Stimulated activated CD8-positive, alpha-beta memory T cell treated with anti-CD3 and anti-CD28 coated beads, Interleukin-4, amount 100 ng/mL, for 4 hours (primary cell): ENCODE measurements around the gene SENP5.
A peak's percentile ranks its signal among the peaks of the same experiment; 100 is the strongest.
"Not testable (repeated sequence)": the region's sequence is repeated elsewhere in the genome, so short reads cannot be mapped to it uniquely, and the experiment has no call there.

Experiments
- DNase-seq, 2 donors: peaks; one replicate each; pipeline ENCODE4 v3.0.0-alpha.2; 2020; ENCODE audit warnings: low read depth in 2 of 2, low spot score in 1 of 2

SENP5 gene, protein sequence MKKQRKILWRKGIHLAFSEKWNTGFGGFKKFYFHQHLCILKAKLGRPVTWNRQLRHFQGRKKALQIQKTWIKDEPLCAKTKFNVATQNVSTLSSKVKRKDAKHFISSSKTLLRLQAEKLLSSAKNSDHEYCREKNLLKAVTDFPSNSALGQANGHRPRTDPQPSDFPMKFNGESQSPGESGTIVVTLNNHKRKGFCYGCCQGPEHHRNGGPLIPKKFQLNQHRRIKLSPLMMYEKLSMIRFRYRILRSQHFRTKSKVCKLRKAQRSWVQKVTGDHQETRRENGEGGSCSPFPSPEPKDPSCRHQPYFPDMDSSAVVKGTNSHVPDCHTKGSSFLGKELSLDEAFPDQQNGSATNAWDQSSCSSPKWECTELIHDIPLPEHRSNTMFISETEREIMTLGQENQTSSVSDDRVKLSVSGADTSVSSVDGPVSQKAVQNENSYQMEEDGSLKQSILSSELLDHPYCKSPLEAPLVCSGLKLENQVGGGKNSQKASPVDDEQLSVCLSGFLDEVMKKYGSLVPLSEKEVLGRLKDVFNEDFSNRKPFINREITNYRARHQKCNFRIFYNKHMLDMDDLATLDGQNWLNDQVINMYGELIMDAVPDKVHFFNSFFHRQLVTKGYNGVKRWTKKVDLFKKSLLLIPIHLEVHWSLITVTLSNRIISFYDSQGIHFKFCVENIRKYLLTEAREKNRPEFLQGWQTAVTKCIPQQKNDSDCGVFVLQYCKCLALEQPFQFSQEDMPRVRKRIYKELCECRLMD

DNA sequence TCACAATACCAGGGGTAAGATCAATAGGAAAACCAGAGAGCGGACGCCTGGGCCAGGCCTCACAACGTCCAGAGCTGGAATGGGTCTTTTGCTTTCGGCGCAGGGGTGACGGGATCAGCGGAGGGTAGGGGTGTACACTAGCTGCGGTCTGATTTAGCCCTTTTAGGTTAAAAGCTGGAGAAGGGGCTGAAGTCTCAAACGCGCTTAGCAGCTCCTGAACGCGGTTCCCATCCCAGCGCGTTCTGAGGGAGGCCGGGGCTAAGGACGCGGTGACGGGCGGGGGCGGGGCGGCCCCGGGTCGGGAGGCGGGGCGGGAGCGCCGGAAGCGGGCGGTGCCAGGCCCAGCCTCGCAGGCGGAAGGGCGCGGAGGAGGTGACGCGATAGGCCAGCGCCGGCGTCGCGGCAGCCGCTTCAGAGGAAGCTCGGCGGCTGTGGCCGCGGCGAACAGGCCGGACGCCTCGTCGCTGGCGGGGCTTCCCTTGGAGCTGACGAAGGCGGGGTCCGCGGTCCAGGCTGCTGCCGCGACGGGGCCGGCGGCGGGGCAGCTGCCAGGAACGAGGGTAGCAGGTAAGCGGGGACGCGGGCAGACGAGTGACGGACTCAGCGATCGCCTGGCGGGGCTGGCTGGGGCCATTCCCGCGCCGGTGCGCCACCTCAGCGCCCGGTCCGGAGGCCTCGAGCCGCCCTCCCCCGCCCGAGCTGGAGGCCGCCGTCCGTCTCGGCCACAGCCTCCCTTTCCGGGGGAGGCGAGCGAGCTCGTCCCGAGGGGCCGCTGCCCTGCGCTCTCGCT, at the start of gene SENP5:
Gene SENP5, plus strand, starts transcription at position 414 of the 790 bp plus-strand sequence. CDS start 17,262 bp downstream, outside the sequence.
- DNase-seq = peak; percentile 67 to 77

DNA sequence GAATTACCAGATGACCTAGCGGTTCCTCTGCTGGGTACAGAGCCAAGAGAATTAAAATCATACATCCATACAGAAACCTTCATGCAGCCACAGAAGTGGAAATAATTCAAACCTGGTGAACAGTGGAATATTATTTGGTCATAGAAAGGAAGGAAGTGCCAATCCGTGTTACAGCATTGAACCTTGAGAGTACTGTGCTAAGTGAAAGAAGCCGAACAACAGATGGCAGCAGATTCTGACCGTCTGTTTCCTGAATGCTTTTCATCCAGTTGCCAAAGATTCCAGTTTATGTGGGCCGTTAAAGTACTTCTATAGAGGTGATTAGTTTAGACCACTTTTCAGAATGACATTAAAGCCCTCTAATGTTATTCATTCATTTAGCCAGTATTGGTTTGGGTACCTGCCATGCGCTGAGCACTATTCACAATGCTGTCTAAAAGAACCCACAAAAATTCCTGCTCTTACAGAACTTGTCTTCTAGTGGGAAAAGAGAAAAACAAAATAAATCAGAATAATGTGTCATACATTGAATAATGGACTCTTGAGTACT, 45.8 kb upstream of the SENP5 start:
- no peak for DNase-seq

DNA sequence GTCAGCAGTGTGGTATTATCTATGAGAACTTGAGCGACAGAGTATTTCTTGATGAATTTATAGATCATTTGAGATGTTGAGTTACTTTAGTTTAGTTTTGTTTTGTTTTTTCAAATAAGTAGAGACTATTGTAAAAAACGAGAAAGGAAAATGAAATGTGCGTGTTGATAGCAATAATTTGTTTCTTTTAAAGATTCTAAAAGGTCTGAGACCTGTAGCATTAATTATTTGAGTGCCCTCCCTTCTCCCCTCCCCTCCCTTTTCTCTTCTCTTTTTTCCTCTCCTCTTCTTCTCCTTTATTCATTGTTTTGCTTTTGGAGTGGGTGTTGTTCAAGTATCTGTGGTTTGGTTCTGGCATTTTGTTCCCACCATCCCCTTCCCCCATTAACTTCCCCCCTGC, 38.1 kb upstream of the SENP5 start:
- not testable (repeated sequence) for DNase-seq

DNA sequence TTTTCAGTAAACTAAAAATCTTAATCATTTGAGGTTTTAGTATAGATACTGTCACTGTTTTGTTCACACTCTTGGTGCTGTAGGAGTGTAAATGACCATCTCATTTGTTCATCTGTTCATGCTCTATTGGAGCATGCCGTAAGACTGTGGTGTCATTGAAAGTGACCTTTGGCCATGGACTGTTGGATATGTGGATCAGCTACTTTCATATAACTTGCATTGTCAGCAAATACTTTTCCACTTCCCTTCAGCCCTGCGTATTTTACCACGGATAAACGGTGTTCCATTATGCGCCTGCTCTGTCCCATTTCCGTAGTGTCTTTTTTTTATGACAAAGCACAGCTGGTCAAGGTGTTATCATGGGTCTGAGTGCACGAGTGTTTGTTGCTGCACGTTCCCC, 32.6 kb upstream of the SENP5 start:
- DNase-seq = no peak

DNA sequence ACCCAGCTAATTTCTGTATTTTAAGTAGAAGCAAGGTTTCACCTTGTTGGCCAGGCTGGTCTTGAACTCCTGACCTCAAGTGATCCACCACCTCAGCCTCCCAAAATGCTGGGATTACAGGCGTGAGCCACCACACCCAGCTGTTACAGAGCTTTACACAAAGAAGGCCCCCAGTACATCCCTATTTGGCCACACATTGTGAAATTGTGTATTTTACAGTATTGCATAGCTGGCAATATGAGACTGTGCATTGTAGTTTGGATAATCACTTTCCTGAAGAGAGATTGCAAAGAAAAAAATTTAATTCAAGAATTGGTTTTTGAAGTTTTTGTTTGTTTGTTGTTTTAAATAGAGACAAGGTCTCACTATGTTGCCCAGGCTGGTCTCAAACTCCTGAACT, 31.1 kb upstream of the SENP5 start:
- DNase-seq = not testable (repeated sequence)

DNA sequence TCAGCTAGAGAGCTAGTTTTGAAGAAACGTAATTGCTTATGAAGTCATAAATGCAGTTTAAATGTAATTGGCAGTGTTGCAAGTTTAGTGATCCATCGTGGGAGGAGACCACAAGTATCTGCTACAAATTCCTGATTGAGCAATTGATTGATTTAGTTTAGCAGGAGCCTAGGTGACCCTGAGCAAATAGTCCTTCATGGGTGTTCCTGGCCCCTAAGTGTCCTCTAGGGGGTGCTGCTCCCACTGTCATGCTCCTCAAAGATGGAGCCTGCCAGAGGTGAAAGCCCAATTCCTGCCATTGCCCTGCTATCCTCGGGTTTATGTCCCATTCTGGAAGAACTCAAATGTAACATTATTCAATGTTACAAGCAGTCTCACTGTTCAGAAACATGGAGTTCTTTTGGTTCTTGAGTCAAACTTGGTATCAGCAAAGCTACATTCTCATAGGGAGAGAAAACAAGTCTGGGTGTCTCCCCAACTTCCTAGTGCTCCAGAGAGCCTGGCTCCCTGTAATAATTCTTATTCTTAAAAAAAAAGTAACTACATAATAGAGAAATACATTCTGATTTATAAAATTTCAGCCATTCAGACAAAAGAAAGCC, 29.8 kb upstream of the SENP5 start:
- peak; percentile 42 to 44 for DNase-seq

DNA sequence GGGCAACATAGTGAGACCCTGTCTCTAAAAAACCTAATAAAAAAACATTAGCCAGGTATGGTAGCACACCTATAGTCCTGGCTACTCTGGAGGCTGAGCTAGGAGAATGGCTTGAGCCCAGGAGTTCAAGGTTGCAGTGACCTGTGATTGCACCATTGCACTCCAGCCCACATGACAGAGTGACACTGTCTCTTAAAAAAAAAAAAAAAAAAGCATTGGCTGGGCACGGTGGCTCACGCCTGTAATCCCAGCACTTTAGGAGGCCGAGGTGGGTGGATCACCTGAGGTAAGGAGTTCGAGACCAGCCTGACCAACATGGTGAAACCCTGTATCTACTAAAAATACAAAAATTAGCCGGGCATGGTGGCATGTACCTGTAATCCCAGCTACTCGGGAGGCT, 28.4 kb upstream of the SENP5 start:
- DNase-seq = not testable (repeated sequence)

DNA sequence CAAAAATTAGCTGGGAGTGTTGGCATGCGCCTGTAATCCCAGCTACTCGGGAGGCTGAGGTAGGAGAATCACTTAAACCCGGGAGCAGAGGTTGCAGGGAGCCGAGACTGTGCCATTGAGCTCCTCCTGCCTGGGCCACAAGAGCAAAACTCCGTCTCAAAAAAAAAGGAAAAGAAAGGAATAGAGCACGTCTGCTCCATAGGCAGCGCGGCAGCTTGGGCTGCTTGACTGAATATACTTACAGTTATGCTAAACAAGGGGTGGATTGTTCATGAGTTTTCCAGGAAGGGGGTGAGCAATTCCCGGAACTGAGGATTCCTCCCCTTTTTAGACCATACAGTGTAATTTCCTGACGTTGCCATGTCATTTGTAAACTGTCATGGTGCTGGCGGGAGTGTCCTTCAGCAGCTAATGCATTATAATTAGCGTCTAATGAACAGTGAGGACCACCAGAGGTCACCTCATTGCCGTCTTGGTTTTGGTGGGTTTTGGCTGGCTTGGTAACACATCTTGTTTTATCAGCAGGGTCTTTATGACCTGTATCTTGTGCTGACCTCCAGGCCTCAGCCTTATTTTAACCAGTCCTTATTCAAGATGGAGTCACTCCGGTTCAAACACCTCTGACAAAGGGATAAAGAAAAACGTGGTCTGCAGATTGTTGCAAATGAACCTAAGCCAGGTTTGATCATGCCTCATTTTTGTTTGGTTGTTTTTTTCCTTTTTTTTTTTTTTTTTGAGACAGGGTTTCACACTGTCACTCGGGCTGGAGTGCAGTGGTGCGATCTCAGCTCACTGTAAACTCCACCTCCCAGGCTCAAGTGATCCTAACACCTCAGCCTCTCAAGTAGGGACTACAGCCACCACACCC, 24.9 kb upstream of the SENP5 start:
- DNase-seq = no peak

DNA sequence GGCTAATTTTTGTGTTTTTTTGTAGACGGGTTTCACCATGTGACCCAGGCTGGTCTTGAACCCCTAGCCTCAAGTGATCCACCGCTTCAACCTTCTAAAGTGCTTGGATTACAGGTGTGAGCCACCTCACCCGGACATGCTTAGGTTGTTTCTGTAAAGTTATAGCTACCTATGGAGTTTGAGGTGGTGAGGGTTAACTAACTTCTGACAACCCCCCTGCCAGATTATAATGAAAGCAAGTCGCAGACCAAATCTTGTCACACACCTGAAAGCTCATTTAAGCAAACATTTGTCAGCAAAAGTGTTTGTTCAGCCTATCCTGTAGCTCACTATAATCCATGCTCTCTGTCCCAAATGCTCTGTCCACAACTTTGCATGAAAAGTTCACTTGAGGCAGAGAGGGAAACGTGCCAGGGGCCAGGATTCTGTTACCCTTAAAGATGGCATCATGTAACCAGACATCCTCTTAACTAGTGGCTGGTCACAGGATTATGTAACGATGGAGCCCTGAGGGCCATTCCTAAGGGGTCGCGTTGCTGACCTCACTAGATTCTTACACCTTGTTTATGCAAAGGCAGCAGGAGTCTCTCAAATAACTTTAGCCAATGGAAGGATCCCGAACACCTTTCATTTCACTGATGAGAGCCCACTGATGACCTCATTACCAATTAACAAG, 24.1 kb upstream of the SENP5 start:
- no peak for DNase-seq

DNA sequence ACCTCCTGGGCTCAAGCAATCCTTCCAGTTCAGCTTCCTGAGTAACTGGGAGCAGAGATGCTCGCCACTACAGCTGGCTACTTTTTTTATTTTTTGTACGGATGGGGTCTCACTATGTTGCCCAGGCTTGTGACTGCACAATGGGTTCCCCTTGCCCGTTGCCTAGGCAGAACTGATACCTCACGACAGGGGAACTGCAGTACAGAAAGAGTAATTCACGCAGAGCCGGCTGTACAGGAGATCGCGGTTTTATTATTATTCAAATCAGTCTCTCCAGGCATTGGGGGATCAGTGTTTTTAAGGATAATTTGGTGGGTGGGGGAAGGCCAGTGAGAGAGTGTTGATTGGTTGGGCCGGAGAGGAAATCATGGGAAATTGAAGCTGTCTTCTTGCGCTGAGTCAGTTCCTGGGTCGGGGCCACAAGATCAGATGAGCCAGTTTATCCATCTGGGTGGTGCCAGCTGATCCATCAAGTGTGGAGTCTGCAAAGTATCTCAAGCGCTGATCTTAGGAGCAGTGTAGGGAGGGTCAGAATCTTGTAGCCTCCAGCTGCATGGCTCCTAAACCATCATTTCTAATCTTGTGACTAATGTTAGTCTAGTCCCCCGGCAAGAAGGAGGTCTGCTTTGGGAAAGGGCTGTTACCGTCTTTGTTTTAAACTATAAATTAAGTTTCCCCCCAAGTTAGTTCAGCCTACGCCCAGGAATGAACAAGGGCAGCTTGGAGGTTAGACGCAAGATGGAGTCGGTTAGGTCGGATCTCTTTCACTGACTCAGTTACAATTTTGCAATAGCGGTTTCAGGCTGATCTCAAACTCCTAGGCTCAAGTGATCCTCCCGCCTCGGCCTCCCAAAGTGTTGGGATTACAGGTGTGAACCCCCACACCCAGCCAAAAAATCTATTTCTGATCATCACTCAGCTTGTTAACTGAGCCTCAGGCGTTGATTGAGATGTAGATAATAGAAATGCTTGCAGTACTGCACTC, 23.2 kb upstream of the SENP5 start:
- not testable (repeated sequence) for DNase-seq

DNA sequence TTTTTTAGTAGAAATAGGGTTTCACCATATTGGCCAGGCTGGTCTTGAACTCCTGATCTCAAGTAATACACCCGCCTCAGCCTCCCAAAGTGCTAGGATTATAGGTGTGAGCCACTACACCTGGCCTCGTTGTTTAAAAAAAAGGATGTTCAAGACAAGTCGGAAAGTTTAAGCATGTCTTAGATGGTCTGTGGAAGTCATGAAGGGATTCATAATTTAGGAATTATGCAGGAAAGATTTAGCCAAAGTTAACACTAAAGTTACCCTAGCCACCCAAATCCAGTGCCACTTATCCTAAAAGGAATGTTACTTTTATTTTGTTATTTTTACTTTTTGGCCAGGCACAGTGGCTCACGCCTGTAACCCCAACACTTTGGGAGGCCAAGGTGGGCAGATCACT, 19.3 kb upstream of the SENP5 start:
- DNase-seq = not testable (repeated sequence)

DNA sequence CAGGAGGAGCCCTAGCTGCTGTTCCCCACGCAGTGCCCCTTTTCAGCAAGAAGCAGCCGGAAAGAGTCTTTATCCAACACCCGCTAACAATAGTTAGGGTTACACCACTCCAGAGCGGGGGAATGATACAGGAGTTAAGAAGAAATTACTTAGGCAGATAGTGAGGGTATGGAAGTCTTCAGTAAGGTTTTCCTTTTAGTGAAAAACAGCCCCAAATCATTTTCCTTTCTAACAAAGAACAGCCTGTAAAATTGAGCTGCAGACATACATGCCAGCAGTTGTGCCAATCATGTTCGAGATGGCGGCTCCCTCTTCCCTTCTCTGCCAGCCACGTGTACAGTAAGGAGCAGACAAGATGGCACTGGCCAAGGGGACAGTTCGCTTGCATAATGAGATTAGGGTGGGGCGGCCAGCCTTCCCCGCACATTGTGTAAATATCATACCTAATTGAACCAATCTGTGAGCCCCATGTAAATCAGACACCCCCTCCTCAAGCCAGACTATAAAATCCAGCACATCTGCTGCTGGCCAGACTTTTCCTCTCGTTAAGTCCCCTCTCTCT, 18.5 kb upstream of the SENP5 start:
- DNase-seq = no peak

DNA sequence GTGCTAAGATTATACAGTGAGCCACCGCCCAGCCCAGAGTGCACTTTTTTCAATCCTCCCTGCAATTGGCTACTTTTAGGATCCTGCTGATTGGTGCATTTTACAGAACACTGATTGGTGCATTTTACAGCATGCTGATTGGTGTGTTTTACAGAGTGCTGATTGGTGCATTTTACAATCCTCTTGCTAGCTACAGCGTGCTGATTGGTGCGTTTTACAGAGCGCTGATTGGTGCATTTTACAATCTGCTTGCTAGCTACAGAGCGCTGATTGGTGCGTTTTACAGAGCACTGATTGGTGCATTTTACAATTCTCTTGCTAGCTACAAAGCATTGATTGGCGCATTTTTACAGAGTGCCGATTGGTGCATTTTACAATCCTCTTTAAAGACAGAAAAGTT, 4.7 kb upstream of the SENP5 start:
- DNase-seq = not testable (repeated sequence)

DNA sequence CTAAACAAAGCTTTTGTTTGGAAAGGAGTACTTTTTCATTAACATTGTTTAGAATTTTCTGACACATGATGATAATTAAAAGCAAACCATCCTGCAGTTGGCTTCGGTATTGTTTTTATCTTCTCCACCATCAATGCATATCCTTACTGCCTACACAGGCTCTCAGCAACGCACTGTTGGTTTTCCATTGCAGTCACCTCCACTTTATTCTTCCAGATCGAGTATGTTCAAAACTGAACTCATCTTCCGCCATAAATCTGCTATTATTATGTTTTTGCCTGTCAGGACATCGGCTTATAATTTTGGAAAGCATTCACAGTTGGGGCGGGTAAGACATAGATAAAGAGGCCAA, 589 bp upstream of the SENP5 start:
- DNase-seq = no peak

DNA sequence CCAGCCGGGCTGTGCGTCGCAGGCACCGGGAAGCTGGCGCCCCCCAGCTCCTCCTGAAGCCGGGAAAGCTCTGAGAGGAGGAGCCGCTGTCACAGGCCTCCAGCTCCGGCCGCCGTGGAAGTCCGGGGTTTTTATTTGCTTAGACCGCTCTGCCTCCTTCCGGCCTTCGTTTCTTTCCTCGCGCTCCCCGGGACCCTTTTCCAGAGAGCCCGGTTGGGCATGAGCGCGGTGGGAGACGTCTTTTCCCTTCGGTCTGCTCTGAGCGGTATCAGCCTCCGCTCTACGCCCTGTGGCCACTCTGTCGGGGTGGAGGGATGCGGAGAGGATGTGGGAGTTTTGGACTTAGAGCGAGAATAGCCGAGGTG, 559 bp downstream of the SENP5 start:
- no peak for DNase-seq

DNA sequence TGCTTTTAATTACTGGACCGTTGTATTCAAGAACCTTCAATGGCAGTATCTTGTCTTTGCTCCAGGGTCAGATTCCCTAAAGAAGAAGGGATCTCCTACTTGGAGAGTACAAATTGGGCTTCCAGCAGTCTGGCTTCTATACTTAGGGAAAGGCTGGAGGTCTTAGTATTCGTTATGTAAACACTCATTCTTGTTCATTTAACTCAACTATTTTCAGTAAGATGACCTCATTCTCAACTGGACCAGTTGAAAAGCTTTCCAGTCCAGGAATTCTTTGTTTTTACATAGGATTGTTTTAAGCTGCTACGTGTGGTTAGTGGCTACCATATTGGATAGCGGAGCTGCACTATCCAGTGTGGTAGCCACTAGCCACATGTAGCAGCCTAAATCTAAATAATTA, 4.6 kb downstream of the SENP5 start:
- DNase-seq = no peak

DNA sequence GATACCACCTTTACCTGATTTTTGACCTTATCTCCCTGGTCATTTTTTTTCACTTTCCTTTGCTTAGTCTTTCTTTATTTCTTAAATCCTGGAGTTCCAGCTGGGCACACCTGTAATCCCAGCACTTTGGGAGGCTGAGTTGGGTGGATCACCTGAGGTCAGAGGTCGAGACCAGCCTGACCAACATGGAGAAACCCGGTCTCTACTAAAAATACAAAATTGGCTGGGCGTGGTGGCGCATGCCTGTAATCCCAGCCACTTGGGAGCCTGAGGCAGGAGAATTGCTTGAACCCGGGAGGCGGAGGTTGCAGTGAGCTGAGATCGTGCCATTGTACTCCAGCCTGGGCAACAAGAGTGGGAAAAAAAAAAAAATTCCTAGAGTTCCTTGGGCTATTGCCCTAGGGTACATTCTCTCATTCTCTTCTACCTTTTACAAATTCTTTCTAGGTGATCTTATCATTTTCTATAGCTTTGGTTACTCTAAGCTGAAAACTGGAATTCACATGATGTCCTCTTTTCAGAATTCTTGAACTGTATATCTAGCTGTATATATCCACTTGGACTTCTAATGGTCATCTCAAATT, 6.9 kb downstream of the SENP5 start:
- DNase-seq = not testable (repeated sequence)

DNA sequence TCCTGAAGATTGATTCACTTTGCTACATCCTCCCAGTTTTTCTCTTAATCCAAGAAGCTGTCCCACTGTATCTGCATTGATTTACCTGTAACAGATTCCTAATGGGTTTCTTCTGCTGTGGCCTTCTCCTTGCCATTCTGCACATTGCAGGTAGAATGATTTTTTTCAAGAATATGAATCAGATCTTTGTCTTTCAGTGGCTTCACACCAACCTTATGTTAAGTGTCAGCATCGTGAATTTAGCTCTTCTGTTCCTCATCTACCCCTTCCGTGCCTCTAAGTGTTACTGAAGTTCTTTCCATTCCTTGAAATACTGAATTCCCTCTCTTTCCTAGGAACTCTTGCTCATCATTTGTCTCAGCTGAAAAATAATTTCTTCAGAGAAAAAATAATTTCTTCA, 7.5 kb downstream of the SENP5 start:
- no peak for DNase-seq
